ENCODE results near the gene TLL2. TPM values are rescaled to one million over a fixed set of nuclear protein-coding genes. Genes with fewer than 3 reads are reported as not detected.
"Not testable (repeated sequence)": the region's sequence is repeated elsewhere in the genome, so short reads cannot be mapped to it uniquely, and the experiment has no call there.

Gene TLL2
- total RNA-seq, 2 donors from 2014 or later = 0.28 to 0.32 TPM

DNA sequence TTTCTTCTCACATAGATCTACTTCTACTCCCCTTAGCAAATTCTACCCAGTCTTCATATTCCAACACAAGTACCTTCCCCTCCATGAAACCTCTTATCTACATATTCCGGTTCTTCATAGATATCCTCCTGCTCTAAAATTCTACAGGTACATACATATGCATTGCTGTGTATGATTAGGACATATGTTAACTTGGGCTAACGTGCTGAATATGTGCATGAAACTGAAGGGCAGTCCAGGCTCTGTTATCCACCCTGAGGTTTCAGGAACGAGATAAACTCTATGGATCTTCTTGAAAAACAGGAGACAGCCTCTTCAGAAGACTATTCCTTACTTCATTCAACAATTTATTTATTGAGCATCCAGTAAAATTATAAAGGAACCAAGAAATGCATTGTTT is 41.6 kb upstream of the TLL2 start:
- H3K9me3 ChIP-seq = no peaks in the 10 kb centered on the region
- intact Hi-C loops (cut with DNase I) = no loop called here
- 92% methylated on average over 3 of the region's 3 CpGs for WGBS
- H3K27me3 ChIP-seq (replicated peaks; ENCODE audit: insufficient read depth) = no peaks in the 10 kb centered on the region
- no peaks in the 10 kb centered on the region for H3K36me3 ChIP-seq
- no peaks in the 10 kb centered on the region for H3K4me1 ChIP-seq (replicated peaks)
- H3K4me3 ChIP-seq = no peak overlapping the region
- no peak overlapping the region for H3K27ac ChIP-seq
- TF ChIP-seq POLR2A (IDR thresholded peaks at IDR 0.05) (no peak), POLR2AphosphoS5 (IDR thresholded peaks at IDR 0.05) (no peak)
- TF ChIP-seq, protein P1, sequence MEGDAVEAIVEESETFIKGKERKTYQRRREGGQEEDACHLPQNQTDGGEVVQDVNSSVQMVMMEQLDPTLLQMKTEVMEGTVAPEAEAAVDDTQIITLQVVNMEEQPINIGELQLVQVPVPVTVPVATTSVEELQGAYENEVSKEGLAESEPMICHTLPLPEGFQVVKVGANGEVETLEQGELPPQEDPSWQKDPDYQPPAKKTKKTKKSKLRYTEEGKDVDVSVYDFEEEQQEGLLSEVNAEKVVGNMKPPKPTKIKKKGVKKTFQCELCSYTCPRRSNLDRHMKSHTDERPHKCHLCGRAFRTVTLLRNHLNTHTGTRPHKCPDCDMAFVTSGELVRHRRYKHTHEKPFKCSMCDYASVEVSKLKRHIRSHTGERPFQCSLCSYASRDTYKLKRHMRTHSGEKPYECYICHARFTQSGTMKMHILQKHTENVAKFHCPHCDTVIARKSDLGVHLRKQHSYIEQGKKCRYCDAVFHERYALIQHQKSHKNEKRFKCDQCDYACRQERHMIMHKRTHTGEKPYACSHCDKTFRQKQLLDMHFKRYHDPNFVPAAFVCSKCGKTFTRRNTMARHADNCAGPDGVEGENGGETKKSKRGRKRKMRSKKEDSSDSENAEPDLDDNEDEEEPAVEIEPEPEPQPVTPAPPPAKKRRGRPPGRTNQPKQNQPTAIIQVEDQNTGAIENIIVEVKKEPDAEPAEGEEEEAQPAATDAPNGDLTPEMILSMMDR (IDR thresholded peaks at IDR 0.05) = no peak
- no peak for DNase-seq (ENCODE audit: low spot score)

DNA sequence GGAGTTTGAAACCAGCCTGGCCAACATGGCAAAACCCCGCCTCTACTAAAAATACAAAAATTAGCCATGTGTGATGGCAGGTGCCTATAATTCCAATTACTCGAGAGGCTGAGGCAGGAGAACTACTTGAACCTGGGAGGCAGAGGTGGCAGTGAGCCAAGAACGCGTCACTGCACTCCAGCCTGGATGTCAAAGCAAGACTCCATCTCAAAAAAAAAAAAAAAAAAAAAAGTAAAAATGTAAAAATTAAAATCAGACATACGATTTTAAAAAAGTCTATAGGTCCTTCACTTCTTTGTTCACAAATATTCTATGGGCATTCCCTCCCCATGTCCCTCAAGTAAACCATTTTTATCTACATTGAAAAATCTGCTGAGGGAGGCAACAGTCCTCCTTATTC is 34.9 kb upstream of the TLL2 start:
- intact Hi-C loops (cut with DNase I) = no loop called here
- no peak for TF ChIP-seq POLR2A (IDR thresholded peaks at IDR 0.05)
- TF ChIP-seq, protein P1 (IDR thresholded peaks at IDR 0.05) = no peak
- TF ChIP-seq POLR2AphosphoS5 (IDR thresholded peaks at IDR 0.05) = no peak
- H3K9me3 ChIP-seq = no peaks in the 10 kb centered on the region
- H3K4me1 ChIP-seq (replicated peaks) = no peaks in the 10 kb centered on the region
- WGBS = 63% methylated on average over 5 of the region's 5 CpGs
- H3K36me3 ChIP-seq = no peaks in the 10 kb centered on the region
- no peak for DNase-seq (ENCODE audit: low spot score)
- no peaks in the 10 kb centered on the region for H3K27me3 ChIP-seq (replicated peaks; ENCODE audit: insufficient read depth)
- no peak overlapping the region for H3K27ac ChIP-seq
- no peak overlapping the region for H3K4me3 ChIP-seq

DNA sequence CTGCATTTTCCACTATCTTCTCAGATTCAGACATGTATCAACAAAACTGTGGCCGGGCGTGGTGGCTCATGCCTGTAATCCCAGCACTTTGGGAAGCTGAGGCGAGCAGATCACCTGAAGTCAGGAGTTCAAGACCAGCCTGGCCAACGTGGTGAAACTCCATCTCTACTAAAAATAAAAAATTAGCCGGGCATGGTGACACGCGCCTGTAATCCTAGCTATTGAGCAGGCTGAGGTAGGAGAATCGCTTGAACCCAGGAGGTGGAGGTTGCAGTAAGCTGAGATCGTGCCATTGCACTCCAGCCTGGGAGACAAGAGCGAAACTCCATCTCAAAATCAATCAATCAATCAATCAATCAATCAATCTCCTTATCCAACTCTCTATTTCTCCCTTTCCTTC is 31.8 kb upstream of the TLL2 start:
- H3K4me1 ChIP-seq (replicated peaks); H3K9me3 ChIP-seq; H3K36me3 ChIP-seq; H3K4me3 ChIP-seq; intact Hi-C loops (cut with DNase I); H3K27me3 ChIP-seq (replicated peaks; ENCODE audit: insufficient read depth); DNase-seq (ENCODE audit: low spot score); H3K27ac ChIP-seq: not testable (repeated sequence)
- 93% methylated on average over 10 of the region's 10 CpGs for WGBS

DNA sequence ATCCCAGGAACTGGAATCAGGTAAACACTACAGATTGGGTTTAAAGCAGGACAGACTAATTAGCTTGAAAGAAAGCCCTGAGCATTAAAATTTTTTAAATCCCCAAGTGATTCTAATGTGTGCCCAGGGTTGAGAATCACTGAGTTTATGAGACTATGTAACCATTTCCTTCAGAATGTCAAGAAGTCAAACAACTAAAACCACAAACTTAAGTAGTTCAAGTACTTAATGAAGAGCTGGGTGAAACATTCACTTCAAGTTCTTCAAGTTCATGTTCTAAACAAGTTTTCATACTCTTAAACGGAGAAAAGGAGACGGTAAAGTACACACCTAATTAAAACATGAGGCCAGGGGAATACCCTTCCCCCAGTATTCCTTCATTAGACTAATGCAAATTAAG is 28.2 kb upstream of the TLL2 start:
- intact Hi-C loops (cut with DNase I) = no loop called here
- H3K27ac ChIP-seq = no peak overlapping the region
- TF ChIP-seq POLR2AphosphoS5 (IDR thresholded peaks at IDR 0.05) (no peak), POLR2A (IDR thresholded peaks at IDR 0.05) (no peak)
- TF ChIP-seq, protein P1 (IDR thresholded peaks at IDR 0.05) = no peak
- no peak for DNase-seq (ENCODE audit: low spot score)
- H3K36me3 ChIP-seq = no peaks in the 10 kb centered on the region
- peaks cover 6% of the 10 kb centered on the region for H3K4me1 ChIP-seq (replicated peaks)
- 67% methylated on average over 2 of the region's 2 CpGs for WGBS
- H3K9me3 ChIP-seq = no peaks in the 10 kb centered on the region
- H3K27me3 ChIP-seq (replicated peaks; ENCODE audit: insufficient read depth) = no peaks in the 10 kb centered on the region
- H3K4me3 ChIP-seq = no peak overlapping the region

DNA sequence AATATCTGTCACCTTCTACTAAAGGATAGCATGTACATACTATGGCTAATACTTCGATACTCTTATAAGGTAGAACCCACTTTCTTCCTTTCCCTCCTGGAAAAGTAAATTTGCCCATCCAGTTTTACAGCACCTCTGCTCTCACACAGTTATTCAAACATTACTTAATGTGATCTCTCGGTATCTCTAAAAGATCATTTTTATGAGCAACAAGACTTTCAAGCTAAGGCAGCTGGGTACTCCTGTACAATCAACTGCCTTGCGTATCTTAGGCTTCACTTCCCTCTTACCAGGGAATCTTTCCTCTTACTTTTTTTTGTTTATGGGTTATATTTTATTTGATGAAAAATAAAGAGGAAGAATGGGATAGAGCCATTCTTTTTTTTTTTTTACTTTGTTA is 26.5 kb upstream of the TLL2 start:
- DNase-seq (ENCODE audit: low spot score) = peak; percentile 30
- H3K27ac ChIP-seq = no peak overlapping the region
- no peak overlapping the region for H3K4me3 ChIP-seq
- intact Hi-C loops (cut with DNase I) = no loop called here
- WGBS = 54% methylated on average over 3 of the region's 3 CpGs
- no peaks in the 10 kb centered on the region for H3K36me3 ChIP-seq
- TF ChIP-seq POLR2AphosphoS5 (IDR thresholded peaks at IDR 0.05) (peak; percentile 78), POLR2A (IDR thresholded peaks at IDR 0.05) (no peak)
- TF ChIP-seq, protein P1 (IDR thresholded peaks at IDR 0.05) = no peak
- H3K4me1 ChIP-seq (replicated peaks) = peaks cover 6% of the 10 kb centered on the region
- no peaks in the 10 kb centered on the region for H3K9me3 ChIP-seq
- H3K27me3 ChIP-seq (replicated peaks; ENCODE audit: insufficient read depth) = no peaks in the 10 kb centered on the region
